Activated CD8-positive, alpha-beta T cell treated with anti-CD3 and anti-CD28 coated beads for 36 hours (primary cell): Measurements from ENCODE around the gene FOXJ1. TPM values are rescaled to one million over a fixed set of nuclear protein-coding genes. Genes with fewer than 3 reads are reported as not detected.

ENCODE experiments used
- ATAC-seq: fragments of 200-7000 bp; cut with Tn5 transposase; one replicate; pipeline ENCODE4 v1.10.0; 2021; ENCODE audit warnings: mild to moderate bottlenecking, moderate library complexity
- CTCF ChIA-PET: fragments of 350-600 bp; sonication (Branson Sonifier 250); formaldehyde crosslinking; loops from one replicate; lab custom pipeline; 2021; ENCODE audit warnings: antibody characterized with exemption; lab: Charles Lee
- POLR2A ChIA-PET: fragments of 350-600 bp; sonication (Branson Sonifier 250); formaldehyde crosslinking; loops from one replicate; lab custom pipeline; 2021; ENCODE audit warnings: antibody characterized with exemption; lab: Charles Lee
- DNase-seq: peaks from one replicate; pipeline ENCODE4 v3.0.0-alpha.2; 2020
- H3K27ac Mint-ChIP-seq: one replicate; pipeline ENCODE4 v1.8.0; 2021; ENCODE audit warnings: mild to moderate bottlenecking, mixed read lengths
- H3K27me3 Mint-ChIP-seq: one replicate; pipeline ENCODE4 v1.8.0; 2021; ENCODE audit warnings: mixed read lengths
- H3K36me3 Mint-ChIP-seq: one replicate; pipeline ENCODE4 v1.8.0; 2021; ENCODE audit warnings: low read depth, mixed read lengths
- H3K4me1 Mint-ChIP-seq: one replicate; pipeline ENCODE4 v1.8.0; 2021; ENCODE audit warnings: low read depth, mixed read lengths
- H3K4me3 Mint-ChIP-seq: one replicate; pipeline ENCODE4 v1.8.0; 2021; ENCODE audit warnings: mild to moderate bottlenecking, moderate library complexity, mixed read lengths
- H3K9me3 Mint-ChIP-seq: one replicate; pipeline ENCODE4 v1.8.0; 2021; ENCODE audit warnings: mixed read lengths
- intact Hi-C: fragments of 100-400 bp; cut with micrococcal nuclease; formaldehyde crosslinking; loops from one replicate; pipeline ENCODE4 v1.10.0; 2022
- total RNA-seq, 2 experiments: library from RNA; stranded (reverse); gene quantifications; one replicate each; pipeline ENCODE4 v1.2.3, GENCODE V29; 2021
- TF ChIP-seq, protein P1 (sequence below): fragments of 200-600 bp; IDR thresholded peaks from one replicate; pipeline ENCODE4 v1.8.0; 2022; ENCODE audit warnings: antibody characterized with exemption, mild to moderate bottlenecking

FOXJ1 gene
- total RNA-seq, 2 experiments from 2014 or later, result 11.1 to 11.6 TPM

DNA sequence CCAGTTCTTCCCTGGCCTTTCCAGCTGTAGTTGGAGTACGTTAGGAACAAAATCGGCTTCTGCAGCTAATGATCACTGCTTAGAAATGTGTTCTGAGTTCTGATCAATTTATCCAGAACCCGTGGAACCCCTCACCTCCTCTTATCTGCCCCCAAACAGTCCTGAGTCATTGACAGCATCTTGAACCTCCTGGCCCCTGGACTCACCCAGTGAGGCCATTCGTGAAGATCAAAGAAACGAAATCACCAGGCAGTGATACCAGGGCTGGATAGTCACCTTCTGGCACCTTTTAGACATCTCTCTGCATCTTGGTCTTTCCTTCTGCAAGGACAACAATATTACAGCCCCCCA lies 20.4 kb downstream of the FOXJ1 start:
- TF ChIP-seq, protein P1, sequence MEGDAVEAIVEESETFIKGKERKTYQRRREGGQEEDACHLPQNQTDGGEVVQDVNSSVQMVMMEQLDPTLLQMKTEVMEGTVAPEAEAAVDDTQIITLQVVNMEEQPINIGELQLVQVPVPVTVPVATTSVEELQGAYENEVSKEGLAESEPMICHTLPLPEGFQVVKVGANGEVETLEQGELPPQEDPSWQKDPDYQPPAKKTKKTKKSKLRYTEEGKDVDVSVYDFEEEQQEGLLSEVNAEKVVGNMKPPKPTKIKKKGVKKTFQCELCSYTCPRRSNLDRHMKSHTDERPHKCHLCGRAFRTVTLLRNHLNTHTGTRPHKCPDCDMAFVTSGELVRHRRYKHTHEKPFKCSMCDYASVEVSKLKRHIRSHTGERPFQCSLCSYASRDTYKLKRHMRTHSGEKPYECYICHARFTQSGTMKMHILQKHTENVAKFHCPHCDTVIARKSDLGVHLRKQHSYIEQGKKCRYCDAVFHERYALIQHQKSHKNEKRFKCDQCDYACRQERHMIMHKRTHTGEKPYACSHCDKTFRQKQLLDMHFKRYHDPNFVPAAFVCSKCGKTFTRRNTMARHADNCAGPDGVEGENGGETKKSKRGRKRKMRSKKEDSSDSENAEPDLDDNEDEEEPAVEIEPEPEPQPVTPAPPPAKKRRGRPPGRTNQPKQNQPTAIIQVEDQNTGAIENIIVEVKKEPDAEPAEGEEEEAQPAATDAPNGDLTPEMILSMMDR, result no peak

DNA sequence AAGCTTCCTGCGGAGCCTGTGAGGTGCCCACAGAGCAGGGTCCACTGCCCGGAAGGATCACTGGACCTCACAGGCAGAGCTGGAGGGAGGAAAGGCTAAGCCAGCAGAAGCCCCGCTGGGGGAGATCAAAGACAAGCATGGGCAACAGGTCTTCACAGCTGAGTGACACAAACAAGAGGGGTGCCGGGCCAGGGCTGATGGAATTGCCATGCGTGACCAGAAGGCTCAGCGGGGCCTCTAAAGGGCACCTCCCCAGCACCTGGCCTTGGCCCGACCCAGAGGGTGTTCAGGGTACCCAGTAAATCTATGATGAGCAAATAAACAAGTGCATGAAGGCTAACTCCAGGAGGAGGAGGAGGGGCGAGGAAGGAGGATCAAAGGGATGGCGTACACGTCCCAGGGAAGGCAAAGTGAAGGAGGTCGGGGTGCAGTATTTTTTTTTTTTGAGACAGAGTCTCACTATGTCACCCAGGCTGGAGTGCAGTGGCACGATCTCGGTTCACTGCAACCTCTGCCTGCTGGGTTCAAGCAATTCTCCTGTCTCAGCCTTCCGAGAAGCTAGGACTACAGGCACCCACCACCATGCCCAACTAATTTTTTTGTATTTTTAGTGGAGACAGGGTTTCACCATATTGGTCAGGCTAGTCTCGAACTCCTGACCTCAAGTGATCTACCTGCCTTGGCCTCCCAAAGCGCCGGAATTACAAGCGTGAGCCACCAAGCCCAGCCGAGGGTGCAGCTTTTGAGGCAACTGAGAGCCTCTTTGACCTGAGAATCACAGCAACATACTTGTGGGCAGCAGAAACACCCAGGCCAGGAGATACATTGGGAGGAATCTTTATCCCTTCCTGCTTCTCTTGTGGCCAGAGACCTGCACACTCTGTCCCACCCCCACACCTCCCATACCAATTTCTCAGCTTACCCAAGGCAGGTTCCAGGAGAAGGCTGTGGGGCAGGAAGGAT lies 21.4 kb downstream of the FOXJ1 start:
- intact Hi-C loops, result loop anchor here (2.0 to 5.0 kb wide), 2 partner anchors 63 to 159 kb away; no protein-coding TSS in a partner anchor
- ChIA-PET CTCF (interaction anchor here (0.9 to 13.9 kb wide), 10 partner anchors 12 to 266 kb away, joined by 3 to 236 read pairs (median 8); no protein-coding TSS in a partner anchor), POLR2A (interaction anchor here (1.0 to 7.8 kb wide), 5 partner anchors 14 to 160 kb away, joined by 3 to 83 read pairs (median 4); partner anchors contain the start of genes EXOC7 and UBALD2)
- Mint-ChIP-seq H3K4me1 (peaks cover 10% of the 10 kb centered on the region), H3K4me3 (no peak overlapping the region), H3K27ac (no peak overlapping the region), H3K27me3 (no peaks in the 10 kb centered on the region), H3K9me3 (no peaks in the 10 kb centered on the region), H3K36me3 (no peaks in the 10 kb centered on the region)
- ATAC-seq (no peak), DNase-seq (no peak)
- TF ChIP-seq, protein P1, result no peak

More for the DNA sequence above, 20.4 kb downstream of the FOXJ1 start:
- H3K4me1 Mint-ChIP-seq, result peaks cover 10% of the 10 kb centered on the region
- CTCF ChIA-PET, result interaction anchor here (0.8 to 13.9 kb wide), 20 partner anchors 14 to 261 kb away, joined by 3 to 236 read pairs (median 6); no protein-coding TSS in a partner anchor
- POLR2A ChIA-PET, result interaction anchor here (1.0 to 7.8 kb wide), 6 partner anchors 17 to 159 kb away, joined by 3 to 83 read pairs (median 6); partner anchors contain the start of genes EXOC7 and UBALD2
- H3K9me3 Mint-ChIP-seq, result no peaks in the 10 kb centered on the region
- no peak overlapping the region for H3K4me3 Mint-ChIP-seq
- intact Hi-C loops, result loop anchor here (2.0 to 5.0 kb wide), 2 partner anchors 62 to 158 kb away; no protein-coding TSS in a partner anchor
- no peaks in the 10 kb centered on the region for H3K27me3 Mint-ChIP-seq
- peak overlapping the region; percentile 17 for H3K27ac Mint-ChIP-seq
- DNase-seq (no peak), ATAC-seq (no peak)
- no peaks in the 10 kb centered on the region for H3K36me3 Mint-ChIP-seq

DNA sequence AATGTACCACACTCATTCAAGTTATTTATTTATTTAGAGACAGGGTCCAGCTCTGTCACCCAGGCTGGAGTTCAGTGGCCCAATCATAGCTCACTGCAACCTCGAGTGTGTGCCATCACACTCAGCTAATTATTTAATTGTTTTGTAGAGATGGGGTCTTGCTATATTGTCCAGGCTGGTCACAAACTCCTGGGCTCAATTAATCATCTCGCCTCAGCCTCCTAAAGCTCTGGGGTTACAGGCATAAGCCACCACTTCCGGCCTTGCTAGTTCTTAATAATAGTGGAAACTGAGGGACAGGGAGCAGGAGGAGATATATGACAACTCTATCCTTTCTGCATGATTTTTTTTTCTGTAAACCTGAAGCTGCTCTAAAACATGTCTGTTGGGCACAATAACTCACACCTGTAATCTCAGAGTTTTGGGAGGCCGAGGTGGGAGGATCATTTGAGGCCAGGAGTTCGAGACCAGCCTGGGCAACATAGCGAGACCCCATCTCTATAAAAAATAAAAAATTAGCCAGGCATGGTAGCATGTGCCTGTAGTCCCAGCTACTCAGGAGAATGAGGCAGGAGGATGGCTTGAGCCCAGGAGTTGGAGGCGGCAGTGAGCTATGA lies 25.8 kb downstream of the FOXJ1 start:
- POLR2A ChIA-PET, result interaction anchor here (1.7 kb wide), 1 partner anchor 11 kb away, joined by 6 read pairs; the partner anchor contains the start of gene EXOC7
- no peak for ATAC-seq

DNA sequence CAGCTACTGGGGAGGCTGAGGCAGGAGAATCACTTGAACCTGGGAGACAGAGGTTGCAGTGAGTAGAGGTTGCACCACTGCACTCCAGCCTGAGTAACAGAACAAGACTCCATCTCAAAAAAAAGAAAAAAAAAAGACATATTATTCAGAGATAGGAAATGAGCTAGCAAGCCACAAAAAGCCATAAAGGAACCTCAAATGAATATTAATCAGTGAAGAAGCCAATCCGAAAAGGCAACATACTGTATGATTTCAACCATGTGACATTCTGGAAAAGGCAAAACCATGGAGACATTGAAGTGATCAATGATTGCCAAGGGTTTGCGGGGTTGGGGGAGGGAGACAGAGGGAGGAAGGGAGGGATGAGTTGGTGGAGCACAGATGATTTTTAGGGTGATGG lies 29.1 kb downstream of the FOXJ1 start:
- CTCF ChIA-PET, result interaction anchor here (0.8 to 2.6 kb wide), 8 partner anchors 10 to 287 kb away, joined by 3 to 12 read pairs (median 4); partner anchors contain the start of gene CDK3
- H3K9me3 Mint-ChIP-seq, result no peaks in the 10 kb centered on the region
- no peak for ATAC-seq
- H3K4me1 Mint-ChIP-seq, result no peaks in the 10 kb centered on the region
- TF ChIP-seq, protein P1, result no peak
- POLR2A ChIA-PET, result interaction anchor here (0.6 to 1.7 kb wide), 2 partner anchors 36 to 153 kb away, joined by 3 to 4 read pairs; no protein-coding TSS in a partner anchor
- no peak overlapping the region for H3K27ac Mint-ChIP-seq
- DNase-seq, result no peak
- intact Hi-C loops, result no loop called here
- no peaks in the 10 kb centered on the region for H3K27me3 Mint-ChIP-seq
- no peak overlapping the region for H3K4me3 Mint-ChIP-seq
- H3K36me3 Mint-ChIP-seq, result no peaks in the 10 kb centered on the region

More for the DNA sequence above, 25.8 kb downstream of the FOXJ1 start:
- no peaks in the 10 kb centered on the region for H3K9me3 Mint-ChIP-seq
- DNase-seq, result no peak
- no peaks in the 10 kb centered on the region for H3K27me3 Mint-ChIP-seq
- CTCF ChIA-PET, result interaction anchor here (0.7 to 2.8 kb wide), 5 partner anchors 101 to 312 kb away, joined by 3 to 23 read pairs (median 4); no protein-coding TSS in a partner anchor
- intact Hi-C loops, result no loop called here
- H3K4me3 Mint-ChIP-seq, result no peak overlapping the region
- TF ChIP-seq, protein P1, result no peak
- no peak overlapping the region for H3K27ac Mint-ChIP-seq
- no peaks in the 10 kb centered on the region for H3K4me1 Mint-ChIP-seq
- no peaks in the 10 kb centered on the region for H3K36me3 Mint-ChIP-seq
